Measurements from ENCODE around the gene CDKN1C.
A peak's percentile ranks its signal among the peaks of the same experiment; 100 is the strongest.

The CDKN1C gene

DNA sequence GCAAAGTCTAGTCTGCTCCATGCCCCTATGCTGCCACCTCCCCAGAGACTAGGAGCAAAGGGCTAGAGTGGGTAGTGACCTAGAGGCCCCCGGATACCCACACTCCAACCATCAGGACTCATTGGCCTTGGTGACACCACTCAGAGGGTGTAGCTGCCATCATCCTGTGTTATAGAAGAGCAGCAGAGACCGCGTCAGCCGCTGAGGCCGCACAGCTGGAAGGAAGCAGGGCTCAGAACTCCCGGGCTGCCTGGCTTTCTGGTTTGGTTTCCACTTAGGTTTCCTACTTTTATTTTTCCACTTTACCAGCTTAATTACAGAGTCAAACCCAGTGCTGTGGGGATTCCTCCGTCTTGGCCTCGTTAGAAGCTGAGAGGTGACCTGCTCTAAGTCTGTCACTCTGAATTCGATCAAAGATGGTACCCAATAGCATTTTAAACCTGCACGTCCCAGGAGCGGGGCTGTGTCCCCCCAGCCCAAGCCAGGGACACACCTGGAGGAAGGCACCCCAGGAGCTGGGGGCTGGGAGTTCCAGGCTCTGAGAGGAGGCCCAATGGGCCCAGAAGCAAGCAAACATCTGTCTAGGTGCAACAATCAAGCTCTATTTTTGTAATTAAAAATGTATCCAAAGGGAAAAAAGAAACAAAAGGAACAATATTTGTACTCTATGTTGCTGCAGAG is 2.1 kb upstream of the CDKN1C start:
- no peak for DNase-seq

DNA sequence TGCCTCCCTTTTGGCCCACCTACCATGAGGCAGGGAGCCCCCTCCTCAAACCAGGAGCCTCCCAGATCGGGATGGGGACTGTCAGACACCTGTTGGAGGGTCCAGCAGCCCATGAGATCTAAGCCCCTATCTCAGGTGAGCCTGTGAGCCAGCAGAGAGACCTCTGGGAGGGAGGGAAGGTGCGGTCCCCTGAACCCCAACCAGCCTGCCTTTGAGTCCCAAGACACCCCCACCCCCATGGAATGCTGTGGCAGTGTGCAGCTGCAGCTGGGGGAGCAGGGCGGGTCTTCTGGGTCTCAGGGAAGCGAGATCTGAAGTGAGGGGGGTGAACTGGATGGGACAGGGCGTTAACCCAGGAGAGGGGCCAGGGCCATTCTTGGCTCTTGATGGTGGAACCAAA is 1.4 kb upstream of the CDKN1C start:
- no peak for DNase-seq

DNA sequence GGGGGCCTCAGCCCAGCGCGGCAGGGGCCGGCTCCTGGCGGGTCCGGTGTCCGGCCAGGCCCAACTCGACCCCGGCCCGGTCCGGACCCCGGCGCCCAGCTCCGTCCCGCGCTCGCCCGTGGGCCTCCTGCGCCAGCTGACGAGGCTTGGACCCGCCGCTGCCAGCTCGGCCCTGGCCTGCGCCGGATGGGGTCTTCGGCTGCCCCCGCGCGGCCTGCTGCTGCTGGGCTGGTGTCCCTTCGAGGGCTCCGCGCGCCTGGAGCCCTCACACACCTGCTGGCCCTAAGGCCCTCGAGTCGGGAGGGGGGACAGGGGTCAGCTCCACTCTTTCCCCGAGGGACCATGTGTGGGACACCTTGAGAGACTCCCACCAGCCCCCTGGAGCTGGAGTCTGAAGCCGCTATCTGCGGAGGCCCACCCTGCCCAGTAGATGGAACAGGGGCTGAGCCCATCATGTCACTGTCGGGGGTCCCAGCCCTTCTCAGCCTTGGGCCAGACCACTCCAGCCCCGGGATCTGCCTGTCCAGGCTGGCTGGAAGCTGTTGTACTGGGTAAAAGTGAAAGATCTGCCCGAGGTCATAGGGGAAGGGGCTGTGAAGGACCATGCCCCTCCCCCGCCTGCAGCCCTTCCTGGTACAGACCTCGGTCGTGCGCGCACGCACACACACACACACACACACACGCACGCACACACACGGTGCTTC is 768 bp upstream of the CDKN1C start:
- peak; percentile 14 for DNase-seq

DNA sequence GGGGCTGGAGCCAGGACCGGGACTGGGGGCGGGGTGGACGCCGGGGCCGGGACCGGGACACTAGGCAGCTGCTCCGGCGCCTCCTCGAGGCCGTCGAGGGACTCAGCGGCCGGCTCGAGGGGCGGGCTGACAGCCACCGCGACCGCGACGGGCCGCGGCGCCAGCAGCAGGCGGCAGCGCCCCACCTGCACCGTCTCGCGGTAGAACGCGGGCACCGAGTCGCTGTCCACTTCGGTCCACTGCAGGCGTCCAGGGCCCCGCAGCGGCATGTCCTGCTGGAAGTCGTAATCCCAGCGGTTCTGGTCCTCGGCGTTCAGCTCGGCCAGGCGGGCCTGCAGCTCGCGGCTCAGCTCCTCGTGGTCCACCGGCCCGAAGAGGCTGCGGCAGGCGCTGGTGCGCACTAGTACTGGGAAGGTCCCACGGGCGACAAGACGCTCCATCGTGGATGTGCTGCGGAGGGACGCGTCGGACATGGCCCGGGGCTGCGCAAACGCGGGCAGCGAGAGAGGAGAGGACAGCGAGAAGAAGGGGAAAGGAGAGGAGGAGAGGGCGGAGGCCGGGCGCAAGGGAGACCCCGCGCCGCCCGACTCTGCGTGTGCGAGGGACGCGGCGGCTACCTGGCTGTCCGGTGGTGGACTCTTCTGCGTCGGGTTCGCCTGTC is 428 bp downstream of the CDKN1C start:
- peak; percentile 49 for DNase-seq

DNA sequence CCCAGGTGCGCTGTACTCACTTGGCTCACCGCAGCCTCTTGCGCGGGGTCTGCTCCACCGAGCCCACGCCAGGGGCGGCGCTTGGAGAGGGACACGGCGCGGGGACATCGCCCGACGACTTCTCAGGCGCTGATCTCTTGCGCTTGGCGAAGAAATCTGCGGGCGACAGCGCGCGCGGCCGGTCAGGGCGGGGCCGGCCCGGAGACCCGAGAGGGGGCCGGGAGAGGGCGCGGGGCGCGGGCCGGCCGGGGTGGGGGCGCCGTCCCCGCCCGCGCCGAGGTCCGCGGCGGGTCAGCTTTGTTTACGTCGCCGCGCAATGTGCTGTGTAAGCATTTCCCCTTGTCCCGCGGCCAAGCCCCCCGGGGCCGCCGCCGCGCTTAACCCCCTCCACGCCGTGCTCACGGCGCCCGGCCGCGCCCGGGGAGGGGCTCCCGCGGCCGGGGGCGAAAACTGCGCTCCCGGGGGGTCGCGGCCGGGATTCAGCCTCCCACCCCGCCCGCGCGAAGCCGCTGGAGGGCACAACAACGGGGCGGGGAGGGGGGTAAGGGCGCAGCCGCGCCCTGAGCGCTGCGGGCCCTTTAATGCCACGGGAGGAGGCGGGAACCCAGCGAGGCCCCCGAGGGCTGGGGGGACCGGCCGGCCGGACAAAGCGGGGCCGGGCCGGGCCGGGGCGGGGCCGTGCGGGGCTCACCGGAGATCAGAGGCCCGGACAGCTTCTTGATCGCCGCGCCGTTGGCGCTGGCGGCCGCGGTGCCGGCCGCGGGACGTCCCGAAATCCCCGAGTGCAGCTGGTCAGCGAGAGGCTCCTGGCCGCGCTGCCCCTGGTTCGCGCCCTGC is 1.4 kb downstream of the CDKN1C start:
- no peak for DNase-seq

DNA sequence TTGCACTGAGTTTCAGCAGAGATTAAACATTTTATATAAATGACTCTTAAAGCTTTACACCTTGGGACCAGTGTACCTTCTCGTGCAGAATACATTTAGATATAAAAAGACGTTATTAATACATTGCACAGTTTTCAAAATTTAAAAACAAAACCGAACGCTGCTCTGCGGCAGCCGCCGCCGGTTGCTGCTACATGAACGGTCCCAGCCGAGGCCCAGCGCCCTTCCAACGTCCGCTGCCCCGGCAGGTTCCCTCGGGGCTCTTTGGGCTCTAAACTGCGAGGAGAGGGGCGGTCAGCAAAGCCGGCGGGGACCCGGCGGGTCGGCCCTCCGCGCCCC is 2.0 kb downstream of the CDKN1C start:
- no peak for DNase-seq

DNA sequence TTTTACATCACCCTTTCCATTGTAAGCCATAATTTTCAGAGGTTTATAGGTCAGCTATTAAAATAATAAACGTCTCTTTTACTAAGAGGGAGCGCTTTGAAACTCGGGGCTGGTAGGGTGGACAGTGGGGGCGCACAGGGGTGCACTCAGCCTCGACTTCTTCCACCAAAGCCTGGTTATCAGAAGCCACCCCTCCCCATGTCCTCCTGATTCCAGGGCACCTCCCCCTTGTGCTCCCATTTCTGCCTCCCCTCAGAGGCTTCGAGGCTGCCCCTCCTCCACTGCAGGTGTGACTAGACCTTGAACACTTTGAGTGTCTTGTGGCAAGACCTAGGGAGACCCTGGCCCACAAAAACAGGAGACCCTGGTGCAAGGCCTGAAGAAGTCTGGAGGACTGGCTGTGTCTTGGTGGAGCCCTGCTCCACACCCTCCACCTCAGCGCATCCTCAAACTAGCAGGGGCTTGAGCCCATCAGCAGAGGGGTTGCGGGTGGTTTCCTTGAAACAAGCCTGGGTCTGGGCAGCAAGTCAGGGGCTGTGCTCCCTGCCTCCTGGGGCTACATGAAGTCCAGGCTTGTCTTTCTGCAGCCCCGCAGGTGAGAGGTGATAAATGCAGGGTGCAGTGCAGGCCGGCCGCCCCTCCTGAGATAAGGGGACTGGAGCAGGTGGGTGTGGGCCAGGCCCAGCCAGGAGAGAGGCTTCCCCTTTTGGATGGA is 3.0 kb downstream of the CDKN1C start:
- no peak for DNase-seq

DNA sequence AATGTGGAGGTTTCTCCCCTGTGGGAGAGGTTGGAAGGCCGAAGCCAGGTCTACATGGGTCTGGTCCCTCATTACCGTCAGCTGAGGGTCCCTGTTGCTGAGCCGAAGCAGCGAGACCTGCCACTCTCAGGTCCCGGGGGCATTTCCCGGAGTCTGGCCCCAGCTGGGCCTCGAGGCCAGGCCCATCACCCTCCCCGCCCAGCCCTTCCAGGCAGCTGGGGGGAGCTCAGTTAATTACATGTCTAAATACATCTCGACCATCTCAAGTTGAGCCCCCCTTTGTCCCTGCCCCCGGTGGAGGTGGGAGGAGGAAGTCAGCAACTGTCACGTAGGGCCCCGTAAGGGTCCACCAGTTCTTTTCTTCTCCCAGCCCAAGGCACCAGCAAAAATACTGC is 3.6 kb downstream of the CDKN1C start:
- DNase-seq: no peak

DNA sequence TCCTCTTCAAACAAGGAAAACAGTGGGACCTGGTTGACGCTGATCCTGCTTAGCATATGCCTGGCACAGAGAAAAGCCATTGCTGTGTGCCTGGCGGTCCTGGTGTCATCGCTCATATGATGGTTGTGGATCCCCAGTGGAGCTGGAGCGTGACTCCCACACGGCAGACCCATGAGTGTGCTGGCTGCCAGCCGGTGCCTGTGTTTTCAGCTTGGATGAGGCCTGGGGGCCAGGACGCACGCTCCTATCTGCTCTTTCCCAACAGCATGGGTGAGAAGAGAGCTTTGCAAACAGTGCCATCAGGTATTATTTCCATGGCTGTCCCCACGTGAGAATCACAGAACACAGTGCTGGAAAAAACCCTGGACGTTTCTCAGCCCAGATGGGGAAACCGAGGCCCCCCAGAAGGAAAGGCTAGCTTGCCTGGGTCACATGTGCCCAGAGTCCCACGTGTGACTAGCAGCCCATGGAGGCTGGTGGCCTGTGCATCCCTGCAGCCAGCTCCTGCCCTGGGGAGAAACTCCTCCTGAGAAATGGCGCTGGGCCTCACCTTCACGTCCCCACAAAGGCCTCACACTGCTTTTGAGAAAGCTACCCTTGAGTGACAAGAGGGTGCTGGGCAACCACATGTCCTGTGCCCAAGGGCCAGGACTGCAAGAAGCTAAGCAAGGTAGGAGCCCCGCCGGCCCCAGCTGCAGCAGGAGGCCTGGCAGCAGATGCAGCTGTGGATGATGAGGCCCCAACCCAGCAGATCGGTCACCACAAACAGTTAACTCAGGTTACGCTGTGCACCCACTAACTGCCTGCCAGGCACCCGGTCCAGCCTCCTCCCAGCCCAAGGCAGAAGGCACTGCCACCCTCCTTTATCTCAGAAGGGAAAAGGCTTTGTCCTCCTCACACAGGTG is 4.2 kb downstream of the CDKN1C start:
- no peak for DNase-seq

DNA sequence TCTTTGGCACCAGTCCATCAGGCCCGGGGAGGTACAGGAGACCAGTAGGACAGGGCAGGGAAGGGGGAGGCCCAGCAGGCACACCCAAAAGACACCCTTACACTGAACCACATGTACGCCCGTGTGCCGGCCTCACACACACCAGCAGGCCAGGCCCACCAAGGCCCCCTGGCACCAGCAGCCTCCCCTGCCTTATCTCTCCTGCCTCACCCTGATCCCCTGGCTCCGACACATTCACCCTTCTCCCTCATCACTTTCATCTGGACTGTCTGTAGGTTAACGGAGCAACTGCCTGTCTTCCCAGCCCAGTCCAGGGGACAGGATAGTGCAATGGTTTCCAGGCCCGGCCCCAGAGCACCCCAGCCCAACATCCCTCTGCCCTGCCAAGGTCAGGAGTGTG is 4.9 kb downstream of the CDKN1C start:
- no peak for DNase-seq

DNA sequence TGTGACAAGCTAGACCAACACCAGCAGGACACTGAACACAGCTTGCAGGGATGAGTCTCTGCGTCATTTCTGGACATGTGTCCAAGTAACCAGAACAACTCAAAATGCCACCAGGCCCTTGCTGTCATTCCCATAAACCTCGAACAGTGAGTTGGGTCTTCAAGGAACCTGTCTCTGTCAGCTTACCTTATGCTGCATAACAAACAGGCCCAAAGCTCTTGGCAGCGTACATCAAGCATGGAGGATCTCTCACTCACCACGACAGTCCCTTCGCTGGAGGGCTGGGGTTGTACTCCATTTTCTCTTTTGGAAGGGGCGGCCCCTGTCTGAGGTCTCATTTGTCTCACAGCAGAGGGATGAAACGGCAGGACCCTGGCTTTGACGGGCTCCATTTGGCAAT is 6.8 kb downstream of the CDKN1C start:
- DNase-seq: no peak

DNA sequence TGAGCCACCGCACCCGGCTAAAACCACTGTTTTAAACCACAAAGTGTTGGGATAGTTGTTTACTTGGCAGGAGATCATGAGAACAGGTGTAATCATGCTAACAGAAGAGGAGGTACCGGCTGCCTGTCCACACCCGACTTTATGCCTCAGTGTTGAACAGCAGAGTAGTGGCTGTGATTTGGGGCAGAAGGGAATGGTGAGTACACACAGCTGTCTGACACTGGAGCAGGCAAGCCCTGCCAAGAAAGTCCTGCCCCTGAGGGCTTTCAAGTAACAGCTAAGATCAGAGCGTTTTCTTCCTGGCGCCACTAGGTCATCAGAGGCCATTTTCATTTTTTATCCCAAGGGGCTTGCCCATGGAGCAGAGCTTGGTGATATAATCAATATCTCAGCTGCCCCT is 8.1 kb downstream of the CDKN1C start:
- no peak for DNase-seq

DNA sequence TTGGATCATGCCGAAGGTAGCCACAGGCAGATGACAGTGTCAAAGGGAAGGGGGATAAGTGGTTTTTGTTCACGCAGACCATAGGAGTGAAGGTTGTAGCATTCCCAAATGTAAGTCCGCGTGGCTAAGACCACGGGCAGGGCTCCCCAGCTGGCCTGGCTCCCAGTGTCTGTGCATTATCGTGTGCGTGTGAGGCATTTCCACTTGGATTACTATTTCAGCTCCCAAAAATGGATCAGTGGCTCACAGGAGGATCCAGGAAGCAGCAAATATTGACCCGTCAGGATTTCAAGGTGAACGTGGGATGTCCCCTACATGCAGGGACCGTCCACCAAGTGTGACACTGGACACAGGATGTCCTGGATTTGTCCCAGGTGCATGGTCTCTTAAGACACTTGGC is 10.6 kb downstream of the CDKN1C start:
- no peak for DNase-seq

DNA sequence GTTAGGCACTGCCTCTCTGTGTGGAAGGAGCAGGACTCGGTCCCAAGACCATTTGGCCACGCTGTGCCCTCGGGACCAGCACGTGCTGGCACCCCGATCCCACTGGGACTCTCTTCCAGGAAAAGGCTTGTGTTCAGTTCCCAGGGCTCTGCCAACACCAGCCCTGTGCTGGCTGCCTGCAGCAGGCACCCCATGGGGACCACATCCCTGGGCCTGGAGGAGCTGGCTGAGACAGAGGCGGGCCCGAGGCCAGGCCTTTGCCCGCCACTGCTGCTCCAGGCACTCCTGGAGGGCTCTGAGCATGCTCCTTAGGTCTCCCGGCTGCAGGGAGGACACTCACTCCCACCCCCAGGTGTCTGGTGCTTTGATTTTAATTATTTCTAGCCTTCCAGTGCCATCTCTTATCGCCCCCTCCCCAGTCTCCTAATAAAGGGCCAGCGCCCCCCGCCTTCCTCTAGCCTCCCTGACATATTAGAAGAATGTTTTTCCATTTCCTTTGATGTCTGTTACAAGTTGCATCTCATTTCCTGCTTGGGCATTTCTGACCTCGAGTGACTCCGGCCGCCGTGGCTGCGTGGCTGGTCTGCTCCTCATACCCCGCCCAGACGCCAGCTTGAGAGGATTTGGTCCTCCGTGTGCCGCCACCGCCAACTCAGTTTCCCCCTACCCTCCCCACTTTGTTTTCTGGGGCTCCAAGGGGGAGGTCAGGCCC is 14.4 kb downstream of the CDKN1C start:
- DNase-seq: no peak

DNA sequence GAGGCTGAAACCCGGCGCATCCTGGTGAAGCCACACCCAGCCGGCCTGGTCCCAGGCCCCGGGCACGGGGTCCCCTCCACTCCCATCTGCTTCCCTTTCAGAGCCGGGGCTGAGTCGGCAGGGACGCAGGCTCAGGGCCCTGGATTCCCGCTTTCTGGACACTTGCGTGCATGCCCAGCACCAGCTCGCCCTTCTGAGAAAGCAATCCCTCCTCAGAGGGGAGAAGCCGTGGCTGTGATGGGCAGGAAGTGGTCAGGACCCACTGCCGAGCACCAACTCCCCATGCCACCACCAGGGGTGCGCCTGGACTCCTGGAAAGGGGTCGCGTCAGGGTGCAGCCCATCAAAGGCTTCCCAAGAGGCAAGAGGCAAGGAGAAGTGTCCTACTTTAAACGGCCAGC is 15.1 kb downstream of the CDKN1C start:
- DNase-seq: no peak

DNA sequence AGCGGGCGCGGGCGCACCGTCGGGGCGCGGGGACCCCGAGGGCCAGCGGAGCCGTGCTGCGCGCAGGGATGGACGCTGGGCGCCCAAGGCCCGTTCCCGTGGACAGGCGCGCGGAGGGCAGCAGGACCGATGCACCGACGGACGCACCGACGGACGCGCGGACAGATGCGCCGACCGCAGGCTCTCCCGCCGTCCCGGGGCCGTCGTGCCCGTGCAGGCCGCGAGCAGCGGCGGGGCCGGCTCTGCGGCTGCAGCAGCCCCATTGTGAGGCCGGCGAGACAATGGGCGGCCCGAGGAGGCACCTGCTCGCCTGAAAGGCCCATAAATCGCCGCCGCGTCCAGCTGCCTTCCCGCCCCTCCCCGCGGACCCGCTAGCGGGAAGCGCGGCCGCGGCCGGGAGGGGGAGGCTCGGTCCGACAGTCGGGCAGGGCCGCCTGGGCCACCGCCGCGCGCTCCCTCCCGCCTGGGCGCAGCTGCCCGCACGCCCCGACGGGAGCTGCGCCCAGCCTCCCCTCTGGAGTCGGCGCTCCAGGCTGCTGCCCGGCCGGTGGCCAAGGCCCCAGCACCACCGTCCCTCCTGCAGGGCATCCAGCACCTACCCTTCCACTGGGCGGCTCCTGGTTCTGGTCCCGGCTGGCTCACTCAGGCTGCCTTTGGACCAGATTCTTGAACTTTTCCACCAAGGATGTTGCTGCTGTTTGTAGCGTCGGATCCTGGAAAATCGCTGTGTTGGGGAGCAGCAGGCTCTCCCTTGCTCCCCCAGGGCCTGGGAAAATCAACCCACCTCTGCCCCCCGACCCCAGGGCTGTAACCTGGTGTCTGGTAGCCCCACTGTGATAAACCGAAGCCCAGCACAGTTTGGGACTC is 15.8 kb downstream of the CDKN1C start:
- DNase-seq: no peak

DNA sequence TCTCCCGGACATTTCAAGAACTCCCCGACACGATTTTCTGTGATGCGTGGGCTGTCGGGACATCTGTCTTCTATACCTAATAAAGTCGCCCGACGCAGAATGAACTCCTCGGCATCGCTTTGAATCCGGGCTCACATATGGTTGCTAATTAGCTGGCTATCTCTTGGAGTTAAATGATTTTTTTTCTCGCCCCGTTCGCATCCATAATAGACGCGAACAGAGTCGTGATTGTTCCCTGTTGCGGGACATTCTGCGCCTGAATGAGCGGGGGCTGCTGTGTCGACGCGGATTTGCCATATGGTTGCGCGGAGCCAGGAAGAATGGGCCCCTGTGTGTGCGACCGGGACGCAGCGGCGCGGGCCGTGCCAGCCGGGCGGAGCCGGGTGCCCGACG is 16.4 kb downstream of the CDKN1C start:
- DNase-seq: no peak

DNA sequence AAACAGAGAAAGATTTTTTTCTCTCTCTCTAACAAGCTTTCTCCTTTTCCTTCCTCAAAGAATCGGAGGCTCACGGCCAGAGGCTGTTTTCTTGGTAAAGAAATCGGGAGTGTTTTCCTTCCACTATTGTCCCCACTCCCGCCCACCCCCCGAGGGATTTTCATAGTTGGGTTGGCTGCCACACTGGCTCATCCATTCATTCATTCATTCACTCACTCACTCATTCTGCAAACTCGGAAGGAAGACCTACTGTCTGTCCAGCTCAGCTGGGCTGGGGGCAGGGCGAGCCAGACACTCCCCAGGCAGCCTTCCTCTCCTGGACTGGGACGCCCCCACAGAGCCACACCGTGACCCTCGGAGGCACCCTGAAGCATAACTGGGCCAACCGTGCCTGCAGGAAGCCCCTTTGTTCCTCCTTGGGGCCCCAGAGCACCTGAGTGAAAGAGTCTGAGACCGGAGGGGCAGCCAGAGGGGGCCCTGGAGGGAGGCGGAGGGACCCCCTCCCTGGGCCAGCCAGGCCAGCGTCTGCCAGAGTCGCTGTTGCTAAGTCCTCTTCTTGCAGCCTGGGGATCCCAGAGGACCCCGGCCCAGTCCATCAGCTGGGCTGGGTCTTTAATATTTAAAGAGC is 17.0 kb downstream of the CDKN1C start:
- no peak for DNase-seq

DNA sequence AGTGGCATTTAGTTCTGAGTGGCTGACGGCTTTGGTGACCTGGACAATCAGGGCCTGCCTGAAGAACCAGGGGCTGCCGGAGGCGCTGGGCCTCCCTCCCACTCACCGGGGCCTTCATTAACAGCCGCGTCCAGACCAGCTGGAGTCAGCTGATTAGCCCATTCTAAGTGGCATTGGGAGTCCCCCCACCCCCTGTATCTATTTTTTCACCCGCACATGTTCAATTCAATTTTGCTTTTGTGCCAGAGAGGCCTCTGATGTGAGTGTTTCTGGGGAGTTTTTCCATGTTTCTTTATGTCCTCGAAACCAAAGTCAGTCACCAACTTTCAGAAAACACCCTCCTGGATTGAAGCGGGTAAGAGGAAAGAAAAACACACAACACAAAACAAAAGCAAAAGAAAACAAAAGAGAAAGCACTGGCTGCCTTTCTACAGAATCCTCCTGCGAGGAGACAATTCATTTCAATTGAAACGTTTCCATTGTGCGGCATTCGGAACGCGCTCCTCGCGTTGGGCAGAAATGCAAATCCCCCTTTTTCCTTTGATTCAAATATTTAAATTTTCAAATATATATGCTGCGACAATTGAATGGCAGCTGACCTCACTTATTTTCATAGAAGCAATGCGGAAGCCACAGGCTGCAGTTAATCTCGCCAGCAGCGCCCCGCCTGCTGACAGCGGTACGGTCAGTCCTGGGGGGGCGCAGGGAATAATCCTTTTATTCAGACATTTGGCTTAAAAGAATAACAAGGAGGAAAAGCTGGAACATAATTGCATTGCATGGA is 17.7 kb downstream of the CDKN1C start:
- DNase-seq: no peak
